Activated CD8-positive, alpha-beta memory T cell treated with anti-CD3 and anti-CD28 coated beads for 36 hours (primary cell): ENCODE data around the gene SSR4. TPM values are rescaled to one million over a fixed set of nuclear protein-coding genes. Genes with fewer than 3 reads are reported as not detected.

ENCODE experiments used
- CTCF ChIA-PET: fragments of 350-600 bp; sonication (Branson Sonifier 250); formaldehyde crosslinking; loops from one replicate; lab custom pipeline; 2021; ENCODE audit warnings: antibody characterized with exemption; lab: Charles Lee
- POLR2A ChIA-PET: fragments of 350-600 bp; sonication (Branson Sonifier 250); formaldehyde crosslinking; loops from one replicate; lab custom pipeline; 2021; ENCODE audit warnings: antibody characterized with exemption; lab: Charles Lee
- total RNA-seq, 2 experiments: library from RNA; stranded (reverse); gene quantifications; one replicate each; pipeline ENCODE4 v1.2.3, GENCODE V29; 2021

The SSR4 gene
- total RNA-seq, 2 experiments from 2014 or later = 155 to 163 TPM

- ChIA-PET CTCF (no interaction called here), POLR2A (no interaction called here)
Observed at GRCh38 chrX:153821066-153821465, 26.6 kb downstream of the SSR4 start.

- ChIA-PET POLR2A (no interaction called here), CTCF (no interaction called here)
Observed at GRCh38 chrX:153824348-153824747, 29.9 kb downstream of the SSR4 start.

- CTCF ChIA-PET = no interaction called here
- POLR2A ChIA-PET = no interaction called here
Observed at GRCh38 chrX:153825042-153825441, 30.6 kb downstream of the SSR4 start.

- POLR2A ChIA-PET = interaction anchor here (0.5 kb wide), 1 partner anchor 154 kb away, joined by 3 read pairs; no protein-coding TSS in a partner anchor
- CTCF ChIA-PET = no interaction called here
Observed at GRCh38 chrX:153827016-153827415, 32.5 kb downstream of the SSR4 start.

GRCh38 chrX:153827903-153828302, 33.4 kb downstream of the SSR4 start:
- ChIA-PET POLR2A (no interaction called here), CTCF (no interaction called here)

GRCh38 chrX:153828308-153828707, 33.8 kb downstream of the SSR4 start:
- POLR2A ChIA-PET = no interaction called here
- CTCF ChIA-PET = no interaction called here

- ChIA-PET CTCF (no interaction called here), POLR2A (no interaction called here)
Observed at GRCh38 chrX:153828723-153829548, 34.5 kb downstream of the SSR4 start.

GRCh38 chrX:153829549-153829798, 35.0 kb downstream of the SSR4 start:
- ChIA-PET CTCF (no interaction called here), POLR2A (no interaction called here)

- POLR2A ChIA-PET = no interaction called here
Observed at GRCh38 chrX:153829799-153830639, 35.6 kb downstream of the SSR4 start, which contains the start of gene PDZD4. Gene PDZD4 (minus strand): TSS chrX:153830544. CDS start chrX:153830298, 246 bp downstream.

GRCh38 chrX:153830640-153831428, 36.4 kb downstream of the SSR4 start:
- ChIA-PET CTCF (no interaction called here), POLR2A (no interaction called here)

More at GRCh38 chrX:153829799-153830639, 35.6 kb downstream of the SSR4 start, which contains the start of gene PDZD4:
- CTCF ChIA-PET = no interaction called here

GRCh38 chrX:153831429-153832150, 37.1 kb downstream of the SSR4 start:
- ChIA-PET POLR2A (no interaction called here), CTCF (no interaction called here)

- CTCF ChIA-PET = no interaction called here
Observed at GRCh38 chrX:153832728-153833127, 38.3 kb downstream of the SSR4 start.

GRCh38 chrX:153836921-153837320, 42.5 kb downstream of the SSR4 start:
- CTCF ChIA-PET = no interaction called here
- POLR2A ChIA-PET = no interaction called here

More at GRCh38 chrX:153832728-153833127, 38.3 kb downstream of the SSR4 start:
- POLR2A ChIA-PET = no interaction called here

- POLR2A ChIA-PET = no interaction called here
- CTCF ChIA-PET = no interaction called here
Observed at GRCh38 chrX:153844509-153845082, 50.1 kb downstream of the SSR4 start.

GRCh38 chrX:153845195-153845594, 50.7 kb downstream of the SSR4 start:
- ChIA-PET POLR2A (no interaction called here), CTCF (no interaction called here)

- ChIA-PET POLR2A (no interaction called here), CTCF (no interaction called here)
Observed at GRCh38 chrX:153845842-153846241, 51.4 kb downstream of the SSR4 start.
